Ovary (tissue), 1 donor: Measurements from ENCODE around the gene RCAN3.

Experiments
- EP300 ChIP-seq: sonication (generic); formaldehyde crosslinking; IDR thresholded peaks from one replicate; pipeline ENCODE4 v1.6.1; 2017; ENCODE audit warnings: antibody characterized with exemption
- POLR2A ChIP-seq: fragments of 450-650 bp; IDR thresholded peaks from one replicate; pipeline ENCODE4 v1.6.1; 2017; ENCODE audit warnings: antibody characterized with exemption, mild to moderate bottlenecking, moderate library complexity

DNA sequence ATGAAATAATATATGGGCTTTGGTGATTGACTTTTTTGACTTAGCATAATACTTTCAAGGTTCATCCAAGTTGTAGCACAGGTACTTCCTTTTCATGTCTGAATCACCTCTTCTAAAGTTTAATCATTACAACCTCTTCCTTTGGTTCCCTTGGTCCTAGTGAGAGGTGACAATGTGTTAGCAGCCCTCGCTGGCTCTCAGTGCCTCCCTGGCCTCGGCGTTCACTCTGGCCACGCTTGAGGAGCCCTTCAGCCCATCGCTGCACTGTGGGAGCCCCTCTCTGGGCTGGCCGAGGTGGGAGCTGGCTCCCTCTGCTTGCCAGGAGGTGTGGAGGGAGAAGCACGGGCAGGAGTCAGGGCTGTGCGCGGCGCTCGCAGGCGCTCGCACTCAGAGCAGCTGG is 13.0 kb upstream of the RCAN3 start:
- TF ChIP-seq EP300 (no peak), POLR2A (no peak)
